Measurements from ENCODE around the gene PLCB1.
"Not testable (repeated sequence)": the region's sequence is repeated elsewhere in the genome, so short reads cannot be mapped to it uniquely, and the experiment has no call there.

The PLCB1 gene

GRCh38 chr20:8425802-8426201, 293.7 kb downstream of the PLCB1 start:
- WGBS, 2 experiments: 96 to 98% methylated on average over 4 of the region's 4 CpGs
- H3K4me1 ChIP-seq (ENCODE audit: control insufficient read depth, insufficient read depth, low read length): no peaks in the 10 kb centered on the region

GRCh38 chr20:8427419-8428040, 295.5 kb downstream of the PLCB1 start:
- Histone ChIP-seq H3K4me3 (ENCODE audit: insufficient read depth, low read depth, low read length) (no peak overlapping the region), H3K9me3 (ENCODE audit: control insufficient read depth, low read length) (no peaks in the 10 kb centered on the region), H3K27me3 (ENCODE audit: control insufficient read depth, insufficient read depth, low read length, poor library complexity, severe bottlenecking) (no peaks in the 10 kb centered on the region), H3K4me1 (ENCODE audit: control insufficient read depth, insufficient read depth, low read length) (no peaks in the 10 kb centered on the region), H3K27ac (ENCODE audit: insufficient read depth, low read depth, low read length, poor library complexity, severe bottlenecking) (no peak overlapping the region), H3K36me3 (ENCODE audit: control insufficient read depth, insufficient read depth, low read length) (no peaks in the 10 kb centered on the region)
- WGBS, 2 experiments: 84 to 94% methylated on average over 2 of the region's 2 CpGs

More at GRCh38 chr20:8425802-8426201, 293.7 kb downstream of the PLCB1 start:
- Histone ChIP-seq H3K27me3 (ENCODE audit: control insufficient read depth, insufficient read depth, low read length, poor library complexity, severe bottlenecking) (no peaks in the 10 kb centered on the region), H3K9me3 (ENCODE audit: control insufficient read depth, low read length) (no peaks in the 10 kb centered on the region), H3K36me3 (ENCODE audit: control insufficient read depth, insufficient read depth, low read length) (no peaks in the 10 kb centered on the region), H3K4me3 (ENCODE audit: insufficient read depth, low read depth, low read length) (no peak overlapping the region), H3K27ac (ENCODE audit: insufficient read depth, low read depth, low read length, poor library complexity, severe bottlenecking) (no peak overlapping the region)

GRCh38 chr20:8428988-8429387, 296.9 kb downstream of the PLCB1 start:
- Histone ChIP-seq H3K27me3 (ENCODE audit: control insufficient read depth, insufficient read depth, low read length, poor library complexity, severe bottlenecking) (no peaks in the 10 kb centered on the region), H3K4me1 (ENCODE audit: control insufficient read depth, insufficient read depth, low read length) (no peaks in the 10 kb centered on the region)
- WGBS, 2 experiments: 93 to 95% methylated on average over 3 of the region's 3 CpGs

GRCh38 chr20:8431538-8432434, 299.7 kb downstream of the PLCB1 start:
- H3K36me3 ChIP-seq (ENCODE audit: control insufficient read depth, insufficient read depth, low read length): no peaks in the 10 kb centered on the region
- WGBS, 2 experiments: 90 to 91% methylated on average over 10 to 11 of the region's 11 CpGs
- H3K9me3 ChIP-seq (ENCODE audit: control insufficient read depth, low read length): no peaks in the 10 kb centered on the region
- no peak overlapping the region for H3K27ac ChIP-seq (ENCODE audit: insufficient read depth, low read depth, low read length, poor library complexity, severe bottlenecking)
- H3K27me3 ChIP-seq (ENCODE audit: control insufficient read depth, insufficient read depth, low read length, poor library complexity, severe bottlenecking): no peaks in the 10 kb centered on the region
- H3K4me3 ChIP-seq (ENCODE audit: insufficient read depth, low read depth, low read length): no peak overlapping the region
- H3K4me1 ChIP-seq (ENCODE audit: control insufficient read depth, insufficient read depth, low read length): no peaks in the 10 kb centered on the region

More at GRCh38 chr20:8428988-8429387, 296.9 kb downstream of the PLCB1 start:
- no peak overlapping the region for H3K27ac ChIP-seq (ENCODE audit: insufficient read depth, low read depth, low read length, poor library complexity, severe bottlenecking)
- H3K36me3 ChIP-seq (ENCODE audit: control insufficient read depth, insufficient read depth, low read length): no peaks in the 10 kb centered on the region
- H3K9me3 ChIP-seq (ENCODE audit: control insufficient read depth, low read length): no peaks in the 10 kb centered on the region
- H3K4me3 ChIP-seq (ENCODE audit: insufficient read depth, low read depth, low read length): no peak overlapping the region

GRCh38 chr20:8432435-8433148, 300.5 kb downstream of the PLCB1 start:
- Histone ChIP-seq H3K27ac (ENCODE audit: insufficient read depth, low read depth, low read length, poor library complexity, severe bottlenecking) (no peak overlapping the region), H3K4me1 (ENCODE audit: control insufficient read depth, insufficient read depth, low read length) (no peaks in the 10 kb centered on the region), H3K9me3 (ENCODE audit: control insufficient read depth, low read length) (no peaks in the 10 kb centered on the region), H3K27me3 (ENCODE audit: control insufficient read depth, insufficient read depth, low read length, poor library complexity, severe bottlenecking) (no peaks in the 10 kb centered on the region), H3K36me3 (ENCODE audit: control insufficient read depth, insufficient read depth, low read length) (no peaks in the 10 kb centered on the region), H3K4me3 (ENCODE audit: insufficient read depth, low read depth, low read length) (no peak overlapping the region)
- WGBS, 2 experiments: 83 to 88% methylated on average over 7 of the region's 7 CpGs

GRCh38 chr20:8433291-8433690, 301.2 kb downstream of the PLCB1 start:
- no peaks in the 10 kb centered on the region for H3K36me3 ChIP-seq (ENCODE audit: control insufficient read depth, insufficient read depth, low read length)
- no peaks in the 10 kb centered on the region for H3K9me3 ChIP-seq (ENCODE audit: control insufficient read depth, low read length)
- no peaks in the 10 kb centered on the region for H3K4me1 ChIP-seq (ENCODE audit: control insufficient read depth, insufficient read depth, low read length)
- H3K4me3 ChIP-seq (ENCODE audit: insufficient read depth, low read depth, low read length): no peak overlapping the region
- H3K27ac ChIP-seq (ENCODE audit: insufficient read depth, low read depth, low read length, poor library complexity, severe bottlenecking): no peak overlapping the region
- 8 to 27% methylated on average over 1 of the region's 3 CpGs for WGBS, 2 experiments
- no peaks in the 10 kb centered on the region for H3K27me3 ChIP-seq (ENCODE audit: control insufficient read depth, insufficient read depth, low read length, poor library complexity, severe bottlenecking)

GRCh38 chr20:8434326-8434876, 302.3 kb downstream of the PLCB1 start:
- Histone ChIP-seq H3K4me1 (ENCODE audit: control insufficient read depth, insufficient read depth, low read length) (no peaks in the 10 kb centered on the region), H3K9me3 (ENCODE audit: control insufficient read depth, low read length) (no peaks in the 10 kb centered on the region), H3K4me3 (ENCODE audit: insufficient read depth, low read depth, low read length) (no peak overlapping the region), H3K27ac (ENCODE audit: insufficient read depth, low read depth, low read length, poor library complexity, severe bottlenecking) (no peak overlapping the region), H3K36me3 (ENCODE audit: control insufficient read depth, insufficient read depth, low read length) (no peaks in the 10 kb centered on the region), H3K27me3 (ENCODE audit: control insufficient read depth, insufficient read depth, low read length, poor library complexity, severe bottlenecking) (no peaks in the 10 kb centered on the region)
- 85 to 100% methylated on average over 2 of the region's 2 CpGs for whole genome bisulfite sequencing, 2 experiments

GRCh38 chr20:8435285-8436035, 303.4 kb downstream of the PLCB1 start:
- no peak overlapping the region for H3K4me3 ChIP-seq (ENCODE audit: insufficient read depth, low read depth, low read length)
- H3K4me1 ChIP-seq (ENCODE audit: control insufficient read depth, insufficient read depth, low read length): no peaks in the 10 kb centered on the region
- H3K36me3 ChIP-seq (ENCODE audit: control insufficient read depth, insufficient read depth, low read length): no peaks in the 10 kb centered on the region
- H3K27me3 ChIP-seq (ENCODE audit: control insufficient read depth, insufficient read depth, low read length, poor library complexity, severe bottlenecking): no peaks in the 10 kb centered on the region
- no peaks in the 10 kb centered on the region for H3K9me3 ChIP-seq (ENCODE audit: control insufficient read depth, low read length)
- no peak overlapping the region for H3K27ac ChIP-seq (ENCODE audit: insufficient read depth, low read depth, low read length, poor library complexity, severe bottlenecking)
- 62 to 77% methylated on average over 3 to 5 of the region's 5 CpGs for WGBS, 2 experiments

GRCh38 chr20:8436938-8437337, 304.9 kb downstream of the PLCB1 start:
- WGBS, 2 experiments: 83 to 90% methylated on average over 5 of the region's 5 CpGs
- H3K4me3 ChIP-seq (ENCODE audit: insufficient read depth, low read depth, low read length); H3K36me3 ChIP-seq (ENCODE audit: control insufficient read depth, insufficient read depth, low read length): not testable (repeated sequence)

More at GRCh38 chr20:8436938-8437337, 304.9 kb downstream of the PLCB1 start:
- not testable (repeated sequence) for H3K27me3 ChIP-seq (ENCODE audit: control insufficient read depth, insufficient read depth, low read length, poor library complexity, severe bottlenecking); H3K27ac ChIP-seq (ENCODE audit: insufficient read depth, low read depth, low read length, poor library complexity, severe bottlenecking); H3K4me1 ChIP-seq (ENCODE audit: control insufficient read depth, insufficient read depth, low read length); H3K9me3 ChIP-seq (ENCODE audit: control insufficient read depth, low read length)
